ENCODE data around the gene C22orf39.

The C22orf39 gene

DNA sequence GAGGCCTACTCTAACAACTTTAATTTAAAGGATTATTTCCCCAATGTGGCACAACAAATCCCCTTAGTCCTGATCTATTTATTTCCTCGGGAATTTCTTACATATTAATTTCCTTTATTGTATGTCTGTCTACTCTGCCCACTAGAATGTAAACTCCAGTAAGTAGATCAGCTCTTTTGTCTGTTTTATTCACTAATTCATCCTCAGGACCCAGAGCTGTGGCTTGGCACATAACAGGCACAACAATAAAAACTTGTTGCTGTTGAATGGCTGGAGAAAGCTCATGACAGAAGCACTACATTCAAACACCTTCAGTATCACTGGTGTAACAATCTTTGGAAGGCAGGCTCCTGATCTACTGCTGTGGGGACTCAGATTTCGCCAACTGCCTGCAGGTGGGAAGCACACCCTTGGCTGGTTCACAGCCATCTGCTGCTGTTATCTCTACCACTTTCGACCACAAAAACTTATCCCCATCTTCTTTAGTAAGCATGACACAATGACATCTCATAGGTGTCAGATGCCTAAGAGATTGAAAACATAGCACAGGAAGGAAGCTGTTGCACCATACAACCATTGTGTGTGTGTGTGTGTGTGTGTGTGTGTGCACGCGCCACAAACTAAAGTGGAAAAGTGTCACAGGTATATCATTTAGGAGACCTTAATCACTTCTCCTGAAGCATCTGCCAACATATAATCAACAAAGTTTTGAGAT lies 27.9 kb downstream of the C22orf39 start:
- peak overlapping the region; percentile 95 for H3K4me2 ChIP-seq
- no peaks in the 10 kb centered on the region for H3K36me3 ChIP-seq (ENCODE audit: insufficient read depth)
- H3K4me1 ChIP-seq (ENCODE audit: low read depth, poor library complexity, severe bottlenecking) = peaks cover 100% of the 10 kb centered on the region
- H2AFZ ChIP-seq (ENCODE audit: low read depth) = no peak overlapping the region
- H3K27ac ChIP-seq = peak overlapping the region; percentile 96
- H4K20me1 ChIP-seq (ENCODE audit: insufficient read depth) = peaks cover 11% of the 10 kb centered on the region
- H3K9ac ChIP-seq = peak overlapping the region; percentile 60; the same call in 1 of the 2 replicates
- TF ChIP-seq, protein P1, sequence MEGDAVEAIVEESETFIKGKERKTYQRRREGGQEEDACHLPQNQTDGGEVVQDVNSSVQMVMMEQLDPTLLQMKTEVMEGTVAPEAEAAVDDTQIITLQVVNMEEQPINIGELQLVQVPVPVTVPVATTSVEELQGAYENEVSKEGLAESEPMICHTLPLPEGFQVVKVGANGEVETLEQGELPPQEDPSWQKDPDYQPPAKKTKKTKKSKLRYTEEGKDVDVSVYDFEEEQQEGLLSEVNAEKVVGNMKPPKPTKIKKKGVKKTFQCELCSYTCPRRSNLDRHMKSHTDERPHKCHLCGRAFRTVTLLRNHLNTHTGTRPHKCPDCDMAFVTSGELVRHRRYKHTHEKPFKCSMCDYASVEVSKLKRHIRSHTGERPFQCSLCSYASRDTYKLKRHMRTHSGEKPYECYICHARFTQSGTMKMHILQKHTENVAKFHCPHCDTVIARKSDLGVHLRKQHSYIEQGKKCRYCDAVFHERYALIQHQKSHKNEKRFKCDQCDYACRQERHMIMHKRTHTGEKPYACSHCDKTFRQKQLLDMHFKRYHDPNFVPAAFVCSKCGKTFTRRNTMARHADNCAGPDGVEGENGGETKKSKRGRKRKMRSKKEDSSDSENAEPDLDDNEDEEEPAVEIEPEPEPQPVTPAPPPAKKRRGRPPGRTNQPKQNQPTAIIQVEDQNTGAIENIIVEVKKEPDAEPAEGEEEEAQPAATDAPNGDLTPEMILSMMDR (conservative IDR thresholded peaks at IDR 0.05; ENCODE audit: low read depth, low read length) = no peak
- H3K27me3 ChIP-seq (ENCODE audit: insufficient read depth, low read depth) = no peaks in the 10 kb centered on the region
- peaks cover 98% of the 10 kb centered on the region for H3K79me2 ChIP-seq (ENCODE audit: insufficient read depth, low read depth)
- no peak overlapping the region for H3K4me3 ChIP-seq (IDR thresholded peaks at IDR 0.05; ENCODE audit: insufficient read depth, low read depth, low read length)

DNA sequence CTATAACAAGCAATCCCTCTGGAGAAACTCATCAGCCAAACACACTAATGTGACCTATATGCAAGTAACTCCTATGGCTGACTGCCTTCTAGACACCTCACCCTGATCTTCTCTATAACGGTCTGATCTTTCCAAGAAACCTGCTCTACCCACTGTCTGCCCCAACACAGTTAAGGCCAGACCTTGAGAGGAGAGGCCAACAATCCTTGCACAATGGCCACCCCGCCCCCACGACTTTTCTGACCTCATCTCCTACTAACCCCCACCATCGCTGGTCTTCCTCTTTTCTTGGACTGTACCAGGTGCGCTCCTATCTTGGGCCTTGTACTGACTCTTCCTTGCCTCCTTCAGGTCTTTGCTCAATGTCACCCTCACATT lies 28.4 kb downstream of the C22orf39 start:
- Histone ChIP-seq H3K27ac (peak overlapping the region; percentile 96), H3K36me3 (ENCODE audit: insufficient read depth) (no peaks in the 10 kb centered on the region), H2AFZ (ENCODE audit: low read depth) (no peak overlapping the region), H3K9ac (peak overlapping the region; percentile 60; the same call in 1 of the 2 replicates), H3K4me3 (IDR thresholded peaks at IDR 0.05; ENCODE audit: insufficient read depth, low read depth, low read length) (no peak overlapping the region), H3K27me3 (ENCODE audit: insufficient read depth, low read depth) (no peaks in the 10 kb centered on the region), H4K20me1 (ENCODE audit: insufficient read depth) (peaks cover 17% of the 10 kb centered on the region), H3K4me1 (ENCODE audit: low read depth, poor library complexity, severe bottlenecking) (peaks cover 100% of the 10 kb centered on the region), H3K4me2 (peak overlapping the region; percentile 95), H3K79me2 (ENCODE audit: insufficient read depth, low read depth) (peaks cover 98% of the 10 kb centered on the region)
- TF ChIP-seq, protein P1 (conservative IDR thresholded peaks at IDR 0.05; ENCODE audit: low read depth, low read length) = no peak

DNA sequence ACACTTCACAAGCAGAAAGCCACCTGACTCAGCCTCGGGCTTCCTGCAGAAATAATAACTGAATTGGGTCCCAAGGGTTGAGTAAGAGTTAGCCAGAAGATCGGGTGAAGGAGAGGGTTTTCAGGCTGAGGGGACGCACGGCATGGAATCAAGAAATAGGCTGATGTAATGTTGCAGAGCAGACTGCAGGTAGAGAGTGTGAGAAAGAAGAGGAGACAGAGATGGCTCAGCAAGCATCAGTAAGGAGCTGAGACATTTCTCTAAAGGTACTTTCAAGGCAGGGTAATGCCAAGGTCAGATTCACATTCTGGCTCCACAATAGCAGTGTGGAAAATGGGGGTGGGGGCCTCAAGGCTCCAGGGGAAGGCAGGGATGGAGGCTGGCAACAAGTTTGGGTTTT lies 34.6 kb downstream of the C22orf39 start:
- TF ChIP-seq, protein P1 (conservative IDR thresholded peaks at IDR 0.05; ENCODE audit: low read depth, low read length) = no peak
- Histone ChIP-seq H3K9ac (no peak overlapping the region), H3K4me1 (ENCODE audit: low read depth, poor library complexity, severe bottlenecking) (peaks cover 63% of the 10 kb centered on the region), H3K27me3 (ENCODE audit: insufficient read depth, low read depth) (no peaks in the 10 kb centered on the region), H3K4me2 (peak overlapping the region; percentile 6; the same call in 1 of the 2 replicates), H3K36me3 (ENCODE audit: insufficient read depth) (no peaks in the 10 kb centered on the region), H3K4me3 (IDR thresholded peaks at IDR 0.05; ENCODE audit: insufficient read depth, low read depth, low read length) (no peak overlapping the region), H3K27ac (no peak overlapping the region), H4K20me1 (ENCODE audit: insufficient read depth) (peaks cover 42% of the 10 kb centered on the region), H2AFZ (ENCODE audit: low read depth) (no peak overlapping the region), H3K79me2 (ENCODE audit: insufficient read depth, low read depth) (peaks cover 85% of the 10 kb centered on the region)

DNA sequence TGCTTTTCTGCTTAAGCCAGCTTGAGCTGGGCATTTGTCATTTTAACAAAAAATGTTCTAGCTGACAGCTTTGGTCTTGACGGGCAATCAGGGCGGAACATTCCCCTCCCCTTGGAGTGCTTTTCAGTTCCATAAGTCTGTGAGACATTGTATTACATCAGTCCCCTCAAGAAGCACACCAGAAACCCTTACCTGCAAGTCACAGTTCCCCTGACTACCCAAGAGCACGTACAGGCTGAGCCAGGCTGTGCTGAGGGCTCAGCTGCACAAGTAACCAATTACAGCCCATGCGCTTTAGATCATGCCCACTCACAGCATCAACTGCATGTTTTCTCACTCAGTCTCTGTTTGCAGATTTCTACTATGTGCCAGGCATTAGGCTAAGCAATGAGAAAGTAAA lies 35.0 kb downstream of the C22orf39 start:
- Histone ChIP-seq H3K4me1 (ENCODE audit: low read depth, poor library complexity, severe bottlenecking) (peaks cover 59% of the 10 kb centered on the region), H3K4me2 (peak overlapping the region; percentile 6; the same call in 1 of the 2 replicates), H3K36me3 (ENCODE audit: insufficient read depth) (no peaks in the 10 kb centered on the region), H3K27me3 (ENCODE audit: insufficient read depth, low read depth) (no peaks in the 10 kb centered on the region), H4K20me1 (ENCODE audit: insufficient read depth) (peaks cover 42% of the 10 kb centered on the region), H3K4me3 (IDR thresholded peaks at IDR 0.05; ENCODE audit: insufficient read depth, low read depth, low read length) (no peak overlapping the region), H2AFZ (ENCODE audit: low read depth) (no peak overlapping the region), H3K9ac (no peak overlapping the region), H3K79me2 (ENCODE audit: insufficient read depth, low read depth) (peaks cover 85% of the 10 kb centered on the region), H3K27ac (no peak overlapping the region; the same call in 1 of the 2 replicates)
- TF ChIP-seq, protein P1 (conservative IDR thresholded peaks at IDR 0.05; ENCODE audit: low read depth, low read length) = no peak
